HEK293 (cell line): Measurements from ENCODE around the gene ATP1A3.
A peak's percentile ranks its signal among the peaks of the same experiment; 100 is the strongest.

ENCODE experiments used
- CTCF ChIA-PET: fragments of 350-600 bp; formaldehyde crosslinking; extraction: SDS; loops from one replicate; lab custom pipeline; 2021; ENCODE audit warnings: antibody characterized with exemption; lab: Yijun Ruan, JAX
- POLR2A ChIA-PET: fragments of 300-600 bp; formaldehyde crosslinking; extraction: SDS; loops from one replicate; lab custom pipeline; 2020; ENCODE audit warnings: antibody characterized with exemption, inconsistent platforms; lab: Yijun Ruan, JAX
- H3K27ac ChIP-seq: fragments of 200-500 bp; sonication (Bioruptor generic); 2 replicates; pipeline ENCODE4 v1.5.1; 2014; ENCODE audit warnings: low read depth, low read length, control low read depth, inconsistent platforms; ENCODE audit errors: extremely low read depth
- H3K36me3 ChIP-seq, 2 experiments: fragments of 200-500 bp in 1 of 2; sonication (Bioruptor generic) in 1 of 2; 1 replicate in 1 of 2; 2 replicates in 1 of 2; pipeline ENCODE4 v1.5.1; 2014 to 2017; ENCODE audit warnings: inconsistent platforms in 2 of 2, low read length in 2 of 2; ENCODE audit not compliant: control insufficient read depth in 2 of 2, insufficient read depth in 1 of 2
- H3K4me1 ChIP-seq: fragments of 200-500 bp; sonication (Bioruptor generic); 2 replicates; pipeline ENCODE4 v1.5.1; 2014; ENCODE audit warnings: mild to moderate bottlenecking, low read length, inconsistent platforms; ENCODE audit not compliant: control insufficient read depth, insufficient read depth
- H3K4me3 ChIP-seq: 2 replicates; pipeline ENCODE4 v1.5.1; 2011; ENCODE audit warnings: low read depth, mild to moderate bottlenecking, control low read depth, low read length, moderate library complexity
- H3K9me3 ChIP-seq: fragments of 200-500 bp; sonication (Bioruptor generic); 2 replicates; pipeline ENCODE4 v1.5.1; 2014; ENCODE audit warnings: low read depth, low read length, inconsistent platforms; ENCODE audit not compliant: control insufficient read depth, insufficient read depth
- EGR2 ChIP-seq: fragments of 450-650 bp; formaldehyde crosslinking; IDR thresholded peaks from 2 replicates; pipeline ENCODE4 v1.5.1; 2016; ENCODE audit warnings: low read depth, missing biosample characterization, missing genetic modification characterization
- FEZF1 ChIP-seq: fragments of 450-650 bp; formaldehyde crosslinking; IDR thresholded peaks from 2 replicates; pipeline ENCODE4 v1.5.1; 2016; ENCODE audit warnings: missing biosample characterization, missing genetic modification characterization
- HOXD13 ChIP-seq: sonication (generic); formaldehyde crosslinking; IDR thresholded peaks from 2 replicates; pipeline ENCODE4 v1.8.0; 2022; ENCODE audit warnings: missing genetic modification reagents, borderline replicate concordance
- KLF17 ChIP-seq: fragments of 450-650 bp; formaldehyde crosslinking; IDR thresholded peaks from 2 replicates; pipeline ENCODE4 v1.5.1; 2016; ENCODE audit warnings: missing biosample characterization, missing genetic modification characterization
- KLF8 ChIP-seq: fragments of 450-650 bp; formaldehyde crosslinking; IDR thresholded peaks from 2 replicates; pipeline ENCODE4 v1.5.1; 2016; ENCODE audit warnings: missing biosample characterization, missing genetic modification characterization
- SP2 ChIP-seq: fragments of 450-650 bp; formaldehyde crosslinking; IDR thresholded peaks from 2 replicates; pipeline ENCODE4 v1.5.1; 2016; ENCODE audit warnings: missing biosample characterization, missing genetic modification characterization
- ZBTB11 ChIP-seq: fragments of 450-650 bp; formaldehyde crosslinking; conservative IDR thresholded peaks from 2 replicates; pipeline ENCODE4 v1.5.1; 2016; ENCODE audit warnings: low read depth, missing biosample characterization, missing genetic modification characterization
- ZBTB17 ChIP-seq: fragments of 450-650 bp; formaldehyde crosslinking; IDR thresholded peaks from 2 replicates; pipeline ENCODE4 v1.5.1; 2016; ENCODE audit warnings: missing biosample characterization, missing genetic modification characterization
- ZBTB44 ChIP-seq: fragments of 450-650 bp; IDR thresholded peaks from 2 replicates; pipeline ENCODE4 v1.5.1; 2018; ENCODE audit warnings: missing biosample characterization, mild to moderate bottlenecking, missing genetic modification characterization
- ZFP69B ChIP-seq: fragments of 450-650 bp; formaldehyde crosslinking; IDR thresholded peaks from 2 replicates; pipeline ENCODE4 v1.5.1; 2016; ENCODE audit warnings: missing biosample characterization, missing genetic modification characterization
- ZNF514 ChIP-seq: fragments of 450-650 bp; formaldehyde crosslinking; IDR thresholded peaks from 2 replicates; pipeline ENCODE4 v1.5.1; 2016; ENCODE audit warnings: missing biosample characterization, missing genetic modification characterization
- ZNF518A ChIP-seq: fragments of 450-650 bp; formaldehyde crosslinking; conservative IDR thresholded peaks from 2 replicates; pipeline ENCODE4 v1.5.1; 2016; ENCODE audit warnings: low read depth, missing biosample characterization, missing genetic modification characterization
- ZNF555 ChIP-seq: fragments of 450-650 bp; formaldehyde crosslinking; conservative IDR thresholded peaks from 2 replicates; pipeline ENCODE4 v1.5.1; 2017; ENCODE audit warnings: missing biosample characterization, mild to moderate bottlenecking, missing genetic modification characterization, inconsistent platforms
- ZXDB ChIP-seq: fragments of 450-650 bp; formaldehyde crosslinking; IDR thresholded peaks from 2 replicates; pipeline ENCODE4 v1.5.1; 2016; ENCODE audit warnings: missing biosample characterization, missing genetic modification characterization

ATP1A3 gene

GRCh38 chr19:41967054-41967783 lies 26.8 kb downstream of the ATP1A3 start (continued):
- TF ChIP-seq ZBTB44: no peak
- no peak for TF ChIP-seq KLF17
- no peak for TF ChIP-seq EGR2 (tag by site-specific recombination)
- TF ChIP-seq ZBTB11: no peak
- TF ChIP-seq HOXD13: no peak
- TF ChIP-seq ZNF555 (tag by site-specific recombination): no peak
- TF ChIP-seq SP2: no peak
- TF ChIP-seq ZNF518A: no peak
- no peak for TF ChIP-seq KLF8 (tag by site-specific recombination)
- TF ChIP-seq ZXDB (tag by site-specific recombination): no peak
- no peak for TF ChIP-seq ZNF514 (tag by site-specific recombination)

GRCh38 chr19:41965106-41965505 lies 28.9 kb downstream of the ATP1A3 start:
- Histone ChIP-seq H3K4me3 (no peak overlapping the region), H3K9me3 (no peaks in the 10 kb centered on the region), H3K36me3 (no peaks in the 10 kb centered on the region), H3K27ac (no peak overlapping the region), H3K4me1 (0 out of 2 replicates have a peak, but pooled peaks cover 4% of the 10 kb centered on the region)
- ChIA-PET POLR2A (interaction anchor here (0.6 to 0.7 kb wide), 2 partner anchors 358 to 1539 kb away, joined by 3 to 10 read pairs; no protein-coding TSS in a partner anchor), CTCF (interaction anchor here (1.0 to 2.2 kb wide), 2 partner anchors 13 to 63 kb away, joined by 3 to 7 read pairs; no protein-coding TSS in a partner anchor)
- TF ChIP-seq FEZF1 (no peak), ZFP69B (tag by site-specific recombination) (no peak), ZBTB17 (tag by site-specific recombination) (peak; percentile 36; the same call in 1 of the 2 replicates)
